Osteoblast (primary cell): ENCODE data around the gene RRP1. TPM values are rescaled to one million over a fixed set of nuclear protein-coding genes. Genes with fewer than 3 reads are reported as not detected.

ENCODE experiments used
- DNase-seq: peaks from one replicate; pipeline ENCODE4 v3.0.0; 2011; ENCODE audit warnings: low spot score, mixed read lengths; ENCODE audit not compliant: insufficient read length; ENCODE audit errors: missing footprints
- H2AFZ ChIP-seq: 2 replicates; pipeline ENCODE4 v1.6.0; 2011; ENCODE audit warnings: mild to moderate bottlenecking, low read length
- H3K27ac ChIP-seq: 2 replicates; pipeline ENCODE4 v1.5.1; 2011; ENCODE audit warnings: mild to moderate bottlenecking, low read depth, low read length, moderate library complexity
- H3K27me3 ChIP-seq: 2 replicates; pipeline ENCODE4 v1.6.0; 2012; ENCODE audit warnings: mild to moderate bottlenecking, control low read depth, inconsistent platforms, low read length, moderate library complexity; ENCODE audit not compliant: insufficient read depth
- H3K36me3 ChIP-seq: 2 replicates; pipeline ENCODE4 v1.5.1; 2011; ENCODE audit warnings: mild to moderate bottlenecking, low read length, control low read depth, moderate library complexity; ENCODE audit not compliant: insufficient read depth
- H3K4me1 ChIP-seq: 2 replicates; pipeline ENCODE4 v1.5.1; 2011; ENCODE audit warnings: mild to moderate bottlenecking, low read length, control low read depth, moderate library complexity; ENCODE audit not compliant: insufficient read depth
- H3K4me2 ChIP-seq: 2 replicates; pipeline ENCODE4 v1.6.0; 2011; ENCODE audit warnings: mild to moderate bottlenecking, low read length; ENCODE audit not compliant: insufficient read depth
- H3K4me3 ChIP-seq: fragments of 200-600 bp; sonication (generic); 3 replicates; pipeline ENCODE4 v1.5.1; 2012; ENCODE audit warnings: mild to moderate bottlenecking, low read length, inconsistent platforms; ENCODE audit not compliant: insufficient read depth
- H3K79me2 ChIP-seq: 2 replicates; pipeline ENCODE4 v1.6.0; 2012; ENCODE audit warnings: mild to moderate bottlenecking, low read length, control low read depth, inconsistent platforms; ENCODE audit not compliant: insufficient read depth
- H3K9me3 ChIP-seq: 2 replicates; pipeline ENCODE4 v1.5.1; 2011; ENCODE audit warnings: low read depth, low read length, control low read depth
- H4K20me1 ChIP-seq: 2 replicates; pipeline ENCODE4 v1.6.0; 2012; ENCODE audit warnings: mild to moderate bottlenecking, low read length, control low read depth; ENCODE audit not compliant: insufficient read depth
- CTCF ChIP-seq: IDR thresholded peaks from 2 replicates; pipeline ENCODE4 v1.5.1; 2011; ENCODE audit warnings: mild to moderate bottlenecking, low read depth, low read length, moderate library complexity; ENCODE audit errors: extremely low read depth
- total RNA-seq: library from RNA; depleted of rRNA; stranded (reverse); fragments of >200 nt; gene quantifications from 2 replicates; pipeline ENCODE4 v1.2.3, GENCODE V29; 2012

The RRP1 gene
- total RNA-seq, 1 donor = 18.5 TPM

- Histone ChIP-seq H3K4me3 (no peak overlapping the region), H3K79me2 (no peaks in the 10 kb centered on the region), H3K9me3 (no peaks in the 10 kb centered on the region), H3K27ac (no peak overlapping the region), H2AFZ (no peak overlapping the region), H3K36me3 (peaks cover 34% of the 10 kb centered on the region), H3K4me1 (peaks cover 12% of the 10 kb centered on the region), H3K4me2 (no peak overlapping the region), H4K20me1 (peaks cover 3% of the 10 kb centered on the region), H3K27me3 (no peaks in the 10 kb centered on the region)
- TF ChIP-seq CTCF = no peak
- no peak for DNase-seq
Observed at GRCh38 chr21:43763901-43764523, 25.4 kb upstream of the RRP1 start.

GRCh38 chr21:43764576-43765495, 24.5 kb upstream of the RRP1 start:
- no peaks in the 10 kb centered on the region for H3K79me2 ChIP-seq
- H3K9me3 ChIP-seq = no peaks in the 10 kb centered on the region
- peaks cover 26% of the 10 kb centered on the region for H3K36me3 ChIP-seq
- peaks cover 3% of the 10 kb centered on the region for H4K20me1 ChIP-seq
- DNase-seq = no peak
- TF ChIP-seq CTCF = no peak
- no peak overlapping the region for H3K4me2 ChIP-seq
- no peaks in the 10 kb centered on the region for H3K27me3 ChIP-seq
- no peak overlapping the region for H2AFZ ChIP-seq
- no peak overlapping the region for H3K4me3 ChIP-seq
- peaks cover 12% of the 10 kb centered on the region for H3K4me1 ChIP-seq
- H3K27ac ChIP-seq = no peak overlapping the region

GRCh38 chr21:43766734-43767497, 22.5 kb upstream of the RRP1 start:
- H3K79me2 ChIP-seq = no peaks in the 10 kb centered on the region
- no peak overlapping the region for H3K4me2 ChIP-seq
- H3K27ac ChIP-seq = no peak overlapping the region
- no peaks in the 10 kb centered on the region for H3K27me3 ChIP-seq
- DNase-seq = no peak
- H3K4me3 ChIP-seq = no peak overlapping the region
- H4K20me1 ChIP-seq = peaks cover 3% of the 10 kb centered on the region
- H2AFZ ChIP-seq = no peak overlapping the region
- peaks cover 15% of the 10 kb centered on the region for H3K36me3 ChIP-seq
- H3K9me3 ChIP-seq = no peaks in the 10 kb centered on the region
- H3K4me1 ChIP-seq = peaks cover 12% of the 10 kb centered on the region
- TF ChIP-seq CTCF = no peak
